Progenitor cell of endocrine pancreas (in vitro differentiated cells): ENCODE results near the gene SLC35B2. TPM values are rescaled to one million over a fixed set of nuclear protein-coding genes. Genes with fewer than 3 reads are reported as not detected.

Experiments
- DNase-seq: peaks from one replicate; pipeline ENCODE4 v3.0.0; 2021; ENCODE audit warnings: low spot score; ENCODE audit not compliant: unreplicated experiment
- H3K27ac Mint-ChIP-seq: 2 replicates; pipeline ENCODE4 v1.8.0; 2021; ENCODE audit warnings: mild to moderate bottlenecking, moderate library complexity, mixed read lengths
- H3K27me3 Mint-ChIP-seq: 2 replicates; pipeline ENCODE4 v1.8.0; 2021; ENCODE audit warnings: mixed read lengths
- H3K36me3 Mint-ChIP-seq: 2 replicates; pipeline ENCODE4 v1.8.0; 2022; ENCODE audit warnings: mixed read lengths; ENCODE audit not compliant: insufficient read depth
- H3K4me1 Mint-ChIP-seq: 2 replicates; pipeline ENCODE4 v1.8.0; 2021; ENCODE audit warnings: low read depth, mixed read lengths
- H3K4me3 Mint-ChIP-seq: 2 replicates; pipeline ENCODE4 v1.8.0; 2021; ENCODE audit warnings: low read depth, mild to moderate bottlenecking, moderate library complexity, mixed read lengths
- H3K9me3 Mint-ChIP-seq: 2 replicates; pipeline ENCODE4 v1.8.0; 2021; ENCODE audit warnings: low read depth, mixed read lengths
- total RNA-seq: library from RNA; stranded (reverse); gene quantifications from 2 replicates; pipeline ENCODE4 v1.2.1, GENCODE V29; 2021
- TF ChIP-seq, protein P1 (sequence below): fragments of 200-600 bp; sonication (generic); IDR thresholded peaks from one replicate; pipeline ENCODE4 v1.5.0; 2021; ENCODE audit warnings: antibody characterized with exemption, mild to moderate bottlenecking; ENCODE audit not compliant: unreplicated experiment

The SLC35B2 gene
- total RNA-seq, 1 donor from 2014 or later = 50.3 TPM

DNA sequence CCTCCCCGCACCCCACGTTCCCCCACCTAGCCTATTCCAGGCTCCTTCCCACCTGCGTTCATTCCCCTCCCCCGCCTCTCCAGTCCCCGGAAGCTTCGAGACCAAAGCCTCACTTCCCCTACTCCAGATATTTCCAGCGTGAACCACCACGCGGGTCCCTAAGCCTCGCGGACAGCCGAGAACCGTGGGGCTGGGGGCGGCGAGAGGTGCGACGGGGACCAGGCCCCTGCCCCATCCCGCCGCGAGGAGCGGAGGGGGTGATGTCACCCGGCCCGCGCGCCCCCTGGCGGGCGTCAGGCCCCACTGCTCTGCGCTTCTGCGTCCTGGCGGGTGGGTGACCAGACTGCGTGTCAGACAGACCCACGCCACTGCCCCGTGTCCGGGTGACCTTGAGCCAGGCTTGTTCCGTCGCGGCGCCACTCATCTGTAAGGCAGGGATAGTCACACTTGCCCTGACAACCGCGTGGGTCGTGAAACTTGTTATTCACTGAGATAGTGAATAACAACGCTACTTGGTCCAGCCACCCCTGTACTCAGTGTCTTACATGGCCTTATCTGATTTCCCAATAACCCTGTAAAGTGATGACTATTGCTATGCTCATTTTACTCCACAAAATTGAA lies 19.4 kb downstream of the SLC35B2 start:
- DNase-seq = peak; percentile 73
- Mint-ChIP-seq H3K4me1 (peaks cover 10% of the 10 kb centered on the region), H3K4me3 (peak overlapping the region; percentile 81), H3K27me3 (peaks cover 9% of the 10 kb centered on the region), H3K27ac (peak overlapping the region; percentile 96), H3K9me3 (no peaks in the 10 kb centered on the region), H3K36me3 (peaks cover under 1% of the 10 kb centered on the region)
- TF ChIP-seq, protein P1, sequence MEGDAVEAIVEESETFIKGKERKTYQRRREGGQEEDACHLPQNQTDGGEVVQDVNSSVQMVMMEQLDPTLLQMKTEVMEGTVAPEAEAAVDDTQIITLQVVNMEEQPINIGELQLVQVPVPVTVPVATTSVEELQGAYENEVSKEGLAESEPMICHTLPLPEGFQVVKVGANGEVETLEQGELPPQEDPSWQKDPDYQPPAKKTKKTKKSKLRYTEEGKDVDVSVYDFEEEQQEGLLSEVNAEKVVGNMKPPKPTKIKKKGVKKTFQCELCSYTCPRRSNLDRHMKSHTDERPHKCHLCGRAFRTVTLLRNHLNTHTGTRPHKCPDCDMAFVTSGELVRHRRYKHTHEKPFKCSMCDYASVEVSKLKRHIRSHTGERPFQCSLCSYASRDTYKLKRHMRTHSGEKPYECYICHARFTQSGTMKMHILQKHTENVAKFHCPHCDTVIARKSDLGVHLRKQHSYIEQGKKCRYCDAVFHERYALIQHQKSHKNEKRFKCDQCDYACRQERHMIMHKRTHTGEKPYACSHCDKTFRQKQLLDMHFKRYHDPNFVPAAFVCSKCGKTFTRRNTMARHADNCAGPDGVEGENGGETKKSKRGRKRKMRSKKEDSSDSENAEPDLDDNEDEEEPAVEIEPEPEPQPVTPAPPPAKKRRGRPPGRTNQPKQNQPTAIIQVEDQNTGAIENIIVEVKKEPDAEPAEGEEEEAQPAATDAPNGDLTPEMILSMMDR = peak; percentile 99

DNA sequence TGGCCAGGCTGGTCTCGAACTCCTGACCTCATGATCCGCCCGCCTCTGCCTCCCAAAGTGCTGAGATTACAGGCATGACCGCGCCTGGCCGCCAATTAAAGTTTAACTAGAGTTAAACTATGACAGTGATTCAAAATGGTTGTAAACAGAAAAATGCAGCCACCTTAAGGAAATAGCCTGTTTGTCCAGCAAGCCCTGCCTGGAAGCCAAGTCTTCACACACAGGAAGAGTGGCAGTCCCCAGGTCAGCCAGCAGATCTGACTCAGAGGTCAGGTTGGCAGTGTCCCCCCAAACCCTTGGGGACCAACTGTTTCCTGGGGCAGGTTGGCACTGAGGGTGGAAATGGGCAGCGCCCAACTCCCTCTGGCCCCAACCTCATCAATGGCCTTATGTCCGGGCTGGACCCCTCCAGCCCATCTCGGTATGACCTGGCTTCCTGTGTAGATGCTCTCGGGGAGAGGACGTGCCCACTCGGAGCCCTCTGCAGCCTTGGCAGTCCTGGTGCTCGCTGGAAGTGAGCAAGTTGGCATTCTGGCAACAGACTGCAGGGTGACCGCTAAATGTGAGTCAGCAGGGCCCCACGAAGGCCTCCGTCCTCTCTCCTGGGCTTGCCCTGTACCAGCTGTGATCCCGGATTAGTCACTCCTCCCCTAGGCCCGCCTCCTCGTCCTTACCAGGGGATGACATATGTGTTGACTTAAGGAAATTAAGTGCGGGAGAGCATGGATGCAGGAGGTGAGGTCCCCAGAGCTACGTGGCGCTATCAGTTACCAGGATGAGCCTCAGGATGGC lies 20.1 kb downstream of the SLC35B2 start:
- peak overlapping the region; percentile 96 for H3K27ac Mint-ChIP-seq
- peak; percentile 39 for DNase-seq

DNA sequence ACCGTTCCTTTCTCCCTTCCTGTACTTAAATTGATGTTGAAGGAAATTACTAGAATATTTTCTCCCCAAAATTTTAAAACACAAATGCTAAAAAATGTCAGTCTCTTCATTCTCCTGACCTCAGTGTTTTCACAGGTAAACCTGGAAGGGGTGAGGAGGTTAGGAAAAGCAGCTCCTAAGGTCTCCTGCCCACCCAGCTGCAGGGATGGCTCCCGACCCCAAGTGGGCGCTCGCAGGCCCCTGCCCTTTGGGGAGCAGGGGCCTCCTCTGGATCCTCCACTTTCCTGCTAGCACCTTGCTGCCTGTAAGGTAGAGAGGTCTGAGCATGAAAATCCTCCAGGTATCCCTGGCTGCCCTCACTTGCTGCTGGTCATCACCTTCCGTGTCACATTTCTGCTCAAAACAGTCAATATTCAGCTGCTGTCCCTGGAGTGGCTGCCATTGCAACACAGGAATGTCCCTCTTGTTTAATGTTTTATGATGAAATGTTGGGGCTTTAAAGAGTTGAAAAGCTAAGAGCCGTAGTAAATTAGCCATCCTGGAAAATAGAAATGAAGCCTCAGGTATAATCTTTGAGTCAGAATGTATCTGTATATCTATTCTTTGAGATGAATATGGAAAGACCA lies 21.3 kb downstream of the SLC35B2 start:
- TF ChIP-seq, protein P1 = no peak
- H3K36me3 Mint-ChIP-seq = peaks cover 5% of the 10 kb centered on the region
- H3K4me1 Mint-ChIP-seq = peaks cover 10% of the 10 kb centered on the region
- no peak for DNase-seq
- peaks cover 9% of the 10 kb centered on the region for H3K27me3 Mint-ChIP-seq
- no peak overlapping the region for H3K27ac Mint-ChIP-seq
- H3K4me3 Mint-ChIP-seq = no peak overlapping the region
- no peaks in the 10 kb centered on the region for H3K9me3 Mint-ChIP-seq

More for the DNA sequence above, 20.1 kb downstream of the SLC35B2 start:
- peak overlapping the region; percentile 81 for H3K4me3 Mint-ChIP-seq
- H3K4me1 Mint-ChIP-seq = peaks cover 10% of the 10 kb centered on the region
- peaks cover 4% of the 10 kb centered on the region for H3K36me3 Mint-ChIP-seq
- peaks cover 9% of the 10 kb centered on the region for H3K27me3 Mint-ChIP-seq
- H3K9me3 Mint-ChIP-seq = no peaks in the 10 kb centered on the region
- TF ChIP-seq, protein P1 = no peak

DNA sequence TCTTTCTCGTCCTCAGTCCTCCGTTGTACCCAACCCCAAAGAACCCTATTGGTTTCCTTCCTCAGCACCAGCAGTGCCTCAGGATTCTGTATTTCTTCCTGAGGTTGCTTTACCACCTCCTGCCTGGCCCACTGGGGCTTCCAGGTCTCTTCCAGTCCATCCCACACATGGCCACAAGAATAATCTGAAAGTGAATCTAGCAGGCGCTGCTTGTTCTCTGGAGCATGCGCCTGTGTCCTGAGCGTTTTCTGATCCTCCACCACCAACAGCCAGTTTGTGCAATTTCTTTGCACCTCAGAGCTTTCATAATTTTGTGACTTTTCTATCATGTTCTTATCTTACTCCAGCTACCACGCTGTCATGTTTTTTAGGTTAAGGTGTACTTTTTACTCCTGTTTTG lies 22.1 kb downstream of the SLC35B2 start:
- no peaks in the 10 kb centered on the region for H3K9me3 Mint-ChIP-seq
- no peak overlapping the region for H3K4me3 Mint-ChIP-seq
- peaks cover 9% of the 10 kb centered on the region for H3K27me3 Mint-ChIP-seq
- peak overlapping the region; percentile 69 for H3K27ac Mint-ChIP-seq
- peaks cover 5% of the 10 kb centered on the region for H3K36me3 Mint-ChIP-seq
- peaks cover 10% of the 10 kb centered on the region for H3K4me1 Mint-ChIP-seq
- TF ChIP-seq, protein P1 = no peak
- no peak for DNase-seq
